PC-9 (cell line): ENCODE results near the gene TMEM25. TPM values are rescaled to one million over a fixed set of nuclear protein-coding genes. Genes with fewer than 3 reads are reported as not detected.

Source experiments
- BruUV-seq: library from RNA; stranded (reverse); fragments of 400-500 nt; replicated peaks from 2 replicates; lab custom pipeline; 2021; lab: Mats Ljungman, UMichigan
- CTCF ChIA-PET: fragments of 300-600 bp; sonication (Branson Sonifier 250); formaldehyde crosslinking; loops from one replicate; lab custom pipeline; 2022; ENCODE audit warnings: antibody characterized with exemption; lab: Charles Lee
- POLR2A ChIA-PET: fragments of 300-600 bp; sonication (Branson Sonifier 250); formaldehyde crosslinking; loops from one replicate; lab custom pipeline; 2022; ENCODE audit warnings: antibody characterized with exemption; ENCODE audit not compliant: unreplicated experiment; lab: Charles Lee
- DNase-seq, 2 experiments: peaks; one replicate each; pipeline versions ENCODE4 v3.0.0 to v3.0.0-alpha.2; 2015 to 2022; ENCODE audit warnings: mixed read lengths in 1 of 2
- H2AFZ ChIP-seq: fragments of 200-600 bp; sonication (generic); 2 replicates; pipeline ENCODE4 v1.8.1; 2017; ENCODE audit warnings: antibody characterized with exemption
- H3F3A ChIP-seq: fragments of 200-600 bp; sonication (generic); 2 replicates; pipeline ENCODE4 v1.8.1; 2017; ENCODE audit warnings: antibody characterized with exemption, mild to moderate bottlenecking, low read depth; ENCODE audit not compliant: insufficient read depth
- H3K27ac ChIP-seq: fragments of 200-600 bp; sonication (generic); 2 replicates; pipeline ENCODE4 v1.6.1; 2016; ENCODE audit warnings: mixed run types
- H3K27me3 ChIP-seq: fragments of 200-600 bp; sonication (generic); 2 replicates; pipeline ENCODE4 v1.6.1; 2016; ENCODE audit warnings: low read depth, mixed run types; ENCODE audit not compliant: insufficient read depth
- H3K36me3 ChIP-seq: fragments of 200-600 bp; sonication (generic); 2 replicates; pipeline ENCODE4 v1.6.1; 2016; ENCODE audit warnings: low read depth, mixed run types
- H3K4me1 ChIP-seq: fragments of 200-600 bp; sonication (generic); replicated peaks from 2 replicates; pipeline ENCODE4 v1.6.1; 2016; ENCODE audit warnings: mixed run types; ENCODE audit not compliant: insufficient read depth
- H3K4me2 ChIP-seq: fragments of 200-600 bp; sonication (generic); 2 replicates; pipeline ENCODE4 v1.6.1; 2017; ENCODE audit warnings: mixed run types
- H3K4me3 ChIP-seq: fragments of 200-600 bp; sonication (generic); 2 replicates; pipeline ENCODE4 v1.6.1; 2016; ENCODE audit warnings: mixed run types
- H3K79me2 ChIP-seq: fragments of 200-600 bp; sonication (generic); 2 replicates; pipeline ENCODE4 v1.6.1; 2017; ENCODE audit warnings: low read depth, mixed run types
- H3K9me2 ChIP-seq: fragments of 200-600 bp; sonication (generic); 2 replicates; pipeline ENCODE4 v1.8.1; 2017; ENCODE audit warnings: mild to moderate bottlenecking; ENCODE audit not compliant: insufficient read depth
- H3K9me3 ChIP-seq: fragments of 200-600 bp; sonication (generic); 2 replicates; pipeline ENCODE4 v1.8.1; 2016; ENCODE audit warnings: low read depth; ENCODE audit not compliant: insufficient read depth
- H4K20me1 ChIP-seq: fragments of 200-600 bp; sonication (generic); 2 replicates; pipeline ENCODE4 v1.8.1; 2017; ENCODE audit not compliant: insufficient read depth
- EZH2 ChIP-seq: fragments of 200-600 bp; sonication (generic); IDR thresholded peaks from 2 replicates; pipeline ENCODE4 v1.8.0; 2017; ENCODE audit warnings: antibody characterized with exemption, low read depth
- intact Hi-C: fragments of 100-400 bp; cut with micrococcal nuclease; formaldehyde crosslinking; loops from one replicate; pipeline ENCODE4 v1.10.0; 2022; ENCODE audit not compliant: unreplicated experiment
- total RNA-seq: library from RNA; stranded (reverse); gene quantifications from 2 replicates; pipeline ENCODE4 v1.2.3, GENCODE V29; 2021
- TF ChIP-seq, protein P1 (sequence below): fragments of 200-600 bp; sonication (generic); conservative IDR thresholded peaks from 2 replicates; pipeline ENCODE4 v1.6.1; 2017; ENCODE audit warnings: mixed run types, antibody characterized with exemption, mild to moderate bottlenecking, moderate library complexity

Gene TMEM25
- total RNA-seq, 1 experiment from 2014 or later = 14.1 TPM

DNA sequence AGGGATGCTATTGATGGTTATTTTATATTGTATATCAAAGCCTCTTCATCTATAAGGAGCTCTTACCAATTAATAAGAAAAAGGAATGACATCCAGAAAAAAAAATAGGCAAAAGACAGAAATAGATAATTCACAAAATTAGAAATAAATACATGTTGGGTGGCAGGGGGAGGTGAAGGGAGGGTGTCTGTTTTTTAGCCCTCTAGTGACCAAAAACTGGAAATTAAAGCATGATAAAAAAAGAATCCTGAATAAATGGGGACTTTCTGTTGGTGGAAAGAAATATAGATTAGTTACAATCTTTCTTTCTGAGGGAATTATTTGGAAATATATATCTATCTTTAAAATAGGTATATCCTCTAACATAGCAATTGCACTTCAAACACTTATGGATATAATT, 45.7 kb upstream of the TMEM25 start:
- CTCF ChIA-PET = no interaction called here
- BruUV-seq = no TSS peak
- Histone ChIP-seq H3K27me3 (no peaks in the 10 kb centered on the region), H4K20me1 (peaks cover 7% of the 10 kb centered on the region; the same call in 1 of the 2 replicates), H3K27ac (no peak overlapping the region), H3K9me2 (no peaks in the 10 kb centered on the region), H3F3A (peaks cover 44% of the 10 kb centered on the region), H2AFZ (no peak overlapping the region), H3K36me3 (peaks cover 44% of the 10 kb centered on the region), H3K4me2 (no peak overlapping the region), H3K4me3 (no peak overlapping the region), H3K4me1 (no peaks in the 10 kb centered on the region), H3K9me3 (no peaks in the 10 kb centered on the region), H3K79me2 (no peaks in the 10 kb centered on the region)
- no peak for TF ChIP-seq EZH2
- TF ChIP-seq, protein P1, sequence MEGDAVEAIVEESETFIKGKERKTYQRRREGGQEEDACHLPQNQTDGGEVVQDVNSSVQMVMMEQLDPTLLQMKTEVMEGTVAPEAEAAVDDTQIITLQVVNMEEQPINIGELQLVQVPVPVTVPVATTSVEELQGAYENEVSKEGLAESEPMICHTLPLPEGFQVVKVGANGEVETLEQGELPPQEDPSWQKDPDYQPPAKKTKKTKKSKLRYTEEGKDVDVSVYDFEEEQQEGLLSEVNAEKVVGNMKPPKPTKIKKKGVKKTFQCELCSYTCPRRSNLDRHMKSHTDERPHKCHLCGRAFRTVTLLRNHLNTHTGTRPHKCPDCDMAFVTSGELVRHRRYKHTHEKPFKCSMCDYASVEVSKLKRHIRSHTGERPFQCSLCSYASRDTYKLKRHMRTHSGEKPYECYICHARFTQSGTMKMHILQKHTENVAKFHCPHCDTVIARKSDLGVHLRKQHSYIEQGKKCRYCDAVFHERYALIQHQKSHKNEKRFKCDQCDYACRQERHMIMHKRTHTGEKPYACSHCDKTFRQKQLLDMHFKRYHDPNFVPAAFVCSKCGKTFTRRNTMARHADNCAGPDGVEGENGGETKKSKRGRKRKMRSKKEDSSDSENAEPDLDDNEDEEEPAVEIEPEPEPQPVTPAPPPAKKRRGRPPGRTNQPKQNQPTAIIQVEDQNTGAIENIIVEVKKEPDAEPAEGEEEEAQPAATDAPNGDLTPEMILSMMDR = peak; percentile 54
- no peak for DNase-seq
- POLR2A ChIA-PET = no interaction called here
- intact Hi-C loops = loop anchor here (5.0 kb wide), 1 partner anchor 83 kb away; the partner anchor contains the start of gene ATP5MG

DNA sequence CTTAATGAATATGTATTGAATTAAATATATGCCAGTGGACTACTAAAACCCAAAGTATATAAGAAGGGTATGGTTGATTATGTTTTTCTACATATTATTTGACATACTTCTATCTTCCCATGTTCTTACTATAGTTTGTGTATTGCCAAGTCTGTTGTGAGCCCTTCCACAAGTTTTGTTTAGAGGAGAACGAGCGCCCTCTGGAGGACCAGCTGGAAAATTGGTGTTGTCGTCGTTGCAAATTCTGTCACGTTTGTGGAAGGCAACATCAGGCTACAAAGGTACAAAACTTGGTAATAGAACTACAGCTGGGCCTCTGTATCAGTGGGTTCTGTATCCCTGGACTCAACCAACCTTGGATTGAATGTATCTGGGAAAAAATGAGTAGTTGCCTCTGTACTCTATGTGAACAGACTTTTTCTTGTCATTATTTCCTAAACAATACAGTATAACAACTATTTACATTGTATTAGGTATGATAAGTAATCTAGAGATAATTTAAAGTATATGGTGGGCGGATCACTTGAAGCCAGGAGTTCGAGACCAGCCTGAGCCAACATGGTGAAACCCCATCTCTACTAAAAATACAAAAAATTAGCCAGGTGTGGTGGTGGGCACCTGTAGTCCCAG, 42.4 kb upstream of the TMEM25 start:
- POLR2A ChIA-PET = interaction anchor here (0.6 kb wide), 1 partner anchor 201 kb away, joined by 5 read pairs; no protein-coding TSS in a partner anchor

DNA sequence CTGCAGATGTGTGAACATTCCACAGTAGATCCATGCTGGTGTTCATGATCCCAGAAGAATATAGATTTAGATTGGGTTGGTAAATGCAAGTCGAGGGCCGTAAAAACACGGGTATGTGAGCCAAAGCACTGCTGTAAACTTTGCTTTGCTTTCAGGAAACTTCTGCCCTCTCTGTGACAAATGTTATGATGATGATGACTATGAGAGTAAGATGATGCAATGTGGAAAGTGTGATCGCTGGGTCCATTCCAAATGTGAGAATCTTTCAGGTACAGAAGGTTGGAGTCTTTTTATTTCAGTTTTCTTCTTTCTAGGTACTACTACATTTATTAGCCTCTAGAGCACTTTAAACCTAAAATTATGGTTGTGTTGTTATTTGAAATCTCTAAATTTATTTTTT, 40.0 kb upstream of the TMEM25 start:
- peaks cover 44% of the 10 kb centered on the region for H3F3A ChIP-seq
- H3K4me1 ChIP-seq = no peaks in the 10 kb centered on the region
- no peak overlapping the region for H3K4me2 ChIP-seq
- H3K4me3 ChIP-seq = no peak overlapping the region
- no TSS peak for BruUV-seq
- no peaks in the 10 kb centered on the region for H3K9me2 ChIP-seq
- no peaks in the 10 kb centered on the region for H3K79me2 ChIP-seq
- ChIA-PET CTCF (interaction anchor here (0.7 kb wide), 1 partner anchor 76 kb away, joined by 3 read pairs; no protein-coding TSS in a partner anchor), POLR2A (no interaction called here)
- H4K20me1 ChIP-seq = no peaks in the 10 kb centered on the region; the same call in 1 of the 2 replicates
- no peaks in the 10 kb centered on the region for H3K9me3 ChIP-seq
- no peak for DNase-seq
- intact Hi-C loops = no loop called here
- H3K36me3 ChIP-seq = peaks cover 51% of the 10 kb centered on the region
- H3K27ac ChIP-seq = no peak overlapping the region
- H2AFZ ChIP-seq = no peak overlapping the region
- H3K27me3 ChIP-seq = no peaks in the 10 kb centered on the region
- TF ChIP-seq, protein P1 = no peak
- TF ChIP-seq EZH2 = no peak

More for the DNA sequence above, 42.4 kb upstream of the TMEM25 start:
- Histone ChIP-seq H3K79me2 (no peaks in the 10 kb centered on the region), H3K36me3 (peaks cover 40% of the 10 kb centered on the region), H3K27me3 (no peaks in the 10 kb centered on the region), H3K9me2 (no peaks in the 10 kb centered on the region), H3K4me3 (no peak overlapping the region), H2AFZ (no peak overlapping the region), H3K27ac (no peak overlapping the region), H3K4me2 (no peak overlapping the region), H3K9me3 (no peaks in the 10 kb centered on the region), H4K20me1 (peaks cover 7% of the 10 kb centered on the region; the same call in 1 of the 2 replicates), H3F3A (peaks cover 48% of the 10 kb centered on the region), H3K4me1 (no peaks in the 10 kb centered on the region)
- TF ChIP-seq, protein P1 = peak; percentile 97
- no peak for TF ChIP-seq EZH2
- peak; percentile 58 to 64 for DNase-seq
- CTCF ChIA-PET = no interaction called here
- intact Hi-C loops = loop anchor here (1.0 to 5.0 kb wide), 4 partner anchors 86 to 343 kb away; partner anchors contain the start of gene ATP5MG
- no TSS peak for BruUV-seq
